Hepatocyte (in vitro differentiated cells): ENCODE data around the gene PLA1A. TPM values are rescaled to one million over a fixed set of nuclear protein-coding genes. Genes with fewer than 3 reads are reported as not detected.
"Not testable (repeated sequence)": the region's sequence is repeated elsewhere in the genome, so short reads cannot be mapped to it uniquely, and the experiment has no call there.

ENCODE experiments used
- DNase-seq: peaks from one replicate; pipeline ENCODE4 v3.0.0-alpha.2; 2016; ENCODE audit warnings: low spot score
- H2AFZ ChIP-seq: fragments of 200-600 bp; sonication (generic); 2 replicates; pipeline ENCODE4 v1.6.0; 2016; ENCODE audit warnings: antibody characterized with exemption, mild to moderate bottlenecking
- H3K27ac ChIP-seq: fragments of 200-600 bp; sonication (generic); 2 replicates; pipeline ENCODE4 v1.5.1; 2016; ENCODE audit warnings: mild to moderate bottlenecking
- H3K27me3 ChIP-seq: fragments of 200-600 bp; sonication (generic); 2 replicates; pipeline ENCODE4 v1.6.1; 2016
- H3K36me3 ChIP-seq: fragments of 200-600 bp; sonication (generic); replicated peaks from 2 replicates; pipeline ENCODE4 v1.5.1; 2016; ENCODE audit warnings: low read depth; ENCODE audit not compliant: insufficient read depth
- H3K4me1 ChIP-seq: fragments of 200-600 bp; sonication (generic); 2 replicates; pipeline ENCODE4 v1.5.1; 2016; ENCODE audit warnings: mild to moderate bottlenecking, moderate library complexity; ENCODE audit not compliant: insufficient read depth
- H3K4me2 ChIP-seq: fragments of 200-600 bp; sonication (generic); 2 replicates; pipeline ENCODE4 v1.6.0; 2016
- H3K4me3 ChIP-seq: fragments of 200-600 bp; sonication (generic); 2 replicates; pipeline ENCODE4 v1.5.1; 2016; ENCODE audit warnings: mild to moderate bottlenecking
- H3K79me2 ChIP-seq: fragments of 200-600 bp; sonication (generic); 2 replicates; pipeline ENCODE4 v1.6.0; 2017; ENCODE audit warnings: mild to moderate bottlenecking
- H3K9me2 ChIP-seq: fragments of 200-600 bp; sonication (generic); replicated peaks from 2 replicates; pipeline ENCODE4 v1.6.0; 2017; ENCODE audit warnings: mild to moderate bottlenecking; ENCODE audit not compliant: insufficient read depth
- H3K9me3 ChIP-seq: fragments of 200-600 bp; sonication (generic); 2 replicates; pipeline ENCODE4 v1.5.1; 2016; ENCODE audit warnings: low read depth, mild to moderate bottlenecking
- H4K20me1 ChIP-seq: fragments of 200-600 bp; sonication (generic); 2 replicates; pipeline ENCODE4 v1.6.0; 2016; ENCODE audit warnings: mild to moderate bottlenecking; ENCODE audit not compliant: insufficient read depth, poor library complexity, severe bottlenecking
- CTCF ChIP-seq: fragments of 200-600 bp; sonication (generic); IDR thresholded peaks from 2 replicates; pipeline ENCODE4 v1.5.1; 2016; ENCODE audit warnings: antibody characterized with exemption, mild to moderate bottlenecking; ENCODE audit not compliant: poor library complexity
- EZH2 ChIP-seq: fragments of 200-600 bp; sonication (generic); IDR thresholded peaks from 2 replicates; pipeline ENCODE4 v1.6.1; 2016; ENCODE audit warnings: antibody characterized with exemption, mild to moderate bottlenecking, borderline replicate concordance
- EZH2phosphoT487 ChIP-seq: fragments of 200-600 bp; sonication (generic); IDR thresholded peaks from one replicate; pipeline ENCODE4 v1.6.1; 2018; ENCODE audit warnings: antibody characterized with exemption, mild to moderate bottlenecking, low read depth, moderate library complexity; ENCODE audit not compliant: unreplicated experiment, severe bottlenecking
- WGBS: methylation state at CpG from one replicate; pipeline ENCODE4 v1.1.6; 2016; ENCODE audit warnings: low lambda C conversion rate; ENCODE audit errors: missing lambda C conversion rate; 5-methylcytosine and 5-hydroxymethylcytosine counted together
- polyA plus RNA-seq: library from polyadenylated mRNA; unstranded; fragments of >200 nt; fragmentation: Nextera tagmentation; extraction: Ambion mirVana; gene quantifications from 2 replicates; pipeline ENCODE4 v1.2.1, GENCODE V29; 2016
- total RNA-seq: library from RNA; depleted of rRNA; stranded (reverse); fragments of >200 nt; gene quantifications from 2 replicates; pipeline ENCODE4 v1.2.3, GENCODE V29; 2014

Gene PLA1A
- total and polyA plus RNA-seq, 2 experiments from 2014 or later, result 2.6 to 3.3 TPM

DNA sequence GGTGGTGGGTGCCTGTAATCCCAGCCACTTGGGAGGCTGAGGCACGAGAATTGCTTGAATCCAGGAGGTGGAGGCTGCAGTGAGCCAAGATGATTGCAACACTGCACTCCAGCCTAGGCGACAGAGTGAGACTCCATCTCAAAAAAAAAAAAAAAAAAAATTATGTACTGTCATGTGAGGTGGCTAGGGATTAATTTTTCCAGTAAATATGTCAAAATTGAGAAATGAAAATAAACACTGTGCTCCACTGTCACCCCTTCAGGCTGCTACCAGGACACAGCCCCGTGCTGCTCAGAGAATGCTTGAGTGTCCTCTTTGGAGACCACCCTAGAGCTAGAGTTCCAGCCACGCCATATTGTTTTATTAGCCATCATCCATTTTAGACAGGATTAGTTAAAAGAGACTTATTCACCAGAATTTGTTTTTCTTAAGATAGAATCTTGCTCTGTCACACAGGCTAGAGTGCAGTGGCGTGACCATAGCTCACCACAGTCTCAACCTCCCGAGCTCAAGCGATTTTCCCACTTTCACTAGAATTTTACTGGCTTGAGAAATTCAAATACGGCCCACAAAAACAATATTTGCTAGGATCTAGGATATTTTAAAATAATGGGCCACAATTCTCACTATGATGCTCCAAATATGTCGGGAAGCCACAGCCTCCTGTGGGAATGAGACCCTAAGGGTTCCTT lies 38.9 kb upstream of the PLA1A start:
- Histone ChIP-seq H3K9me2 (no peaks in the 10 kb centered on the region), H3K36me3 (no peaks in the 10 kb centered on the region), H3K4me3 (no peak overlapping the region), H3K4me2 (no peak overlapping the region), H3K9me3 (no peaks in the 10 kb centered on the region), H2AFZ (no peak overlapping the region), H3K27ac (no peak overlapping the region), H3K79me2 (no peaks in the 10 kb centered on the region), H4K20me1 (no peaks in the 10 kb centered on the region), H3K4me1 (no peaks in the 10 kb centered on the region), H3K27me3 (no peaks in the 10 kb centered on the region)
- no peak for DNase-seq
- TF ChIP-seq EZH2phosphoT487, result no peak
- TF ChIP-seq EZH2, result no peak
- TF ChIP-seq CTCF, result no peak
- 92% methylated on average over 9 of the region's 9 CpGs for WGBS

GRCh38 chr3:119559441-119559963 lies 38.2 kb upstream of the PLA1A start, which contains the start of gene CD80:
CD80 (minus strand) TSS chr3:119559614; CDS start chr3:119557728, 1,886 bp downstream.
- DNase-seq, result peak; percentile 69
- no peak within 1 kb of the TSS for H2AFZ ChIP-seq
- H3K79me2 ChIP-seq, result no peaks in the 10 kb centered on the region
- no peaks in the 10 kb centered on the region for H3K4me1 ChIP-seq
- no peaks in the 10 kb centered on the region for H3K36me3 ChIP-seq
- H3K9me3 ChIP-seq, result no peaks in the 10 kb centered on the region
- no peaks in the 10 kb centered on the region for H3K9me2 ChIP-seq
- 27% methylated on average over 7 of the region's 7 CpGs for WGBS
- no peaks in the 10 kb centered on the region for H3K27me3 ChIP-seq
- H3K4me3 ChIP-seq, result no peak within 1 kb of the TSS
- no peak within 1 kb of the TSS for H3K27ac ChIP-seq
- H3K4me2 ChIP-seq, result no peak within 1 kb of the TSS
- no peaks in the 10 kb centered on the region for H4K20me1 ChIP-seq
- TF ChIP-seq EZH2phosphoT487 (no peak), CTCF (peak; percentile 40)

DNA sequence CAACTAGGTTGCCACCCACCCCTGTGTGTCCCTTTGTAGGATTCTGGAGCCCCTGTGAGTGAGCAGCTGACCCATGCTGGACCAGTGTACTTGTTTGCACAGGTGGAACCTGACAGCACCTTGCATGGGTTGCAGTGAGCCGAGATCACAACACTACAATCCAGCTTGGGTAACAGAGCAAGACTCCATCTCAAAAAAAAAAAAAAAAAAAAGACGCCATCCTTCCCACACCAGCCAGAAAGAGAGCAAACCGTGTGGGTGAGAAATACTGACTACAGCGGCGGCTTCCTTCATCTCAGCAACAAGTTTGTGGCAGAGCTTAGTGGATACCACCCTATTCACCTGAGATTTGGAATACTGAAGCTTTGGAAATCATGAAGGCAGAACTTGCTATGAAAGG lies 37.5 kb upstream of the PLA1A start:
- Histone ChIP-seq H3K9me2 (no peaks in the 10 kb centered on the region), H3K4me2 (no peak overlapping the region), H3K36me3 (no peaks in the 10 kb centered on the region), H2AFZ (no peak overlapping the region), H4K20me1 (no peaks in the 10 kb centered on the region), H3K4me1 (no peaks in the 10 kb centered on the region), H3K9me3 (no peaks in the 10 kb centered on the region), H3K27ac (no peak overlapping the region), H3K79me2 (no peaks in the 10 kb centered on the region), H3K4me3 (no peak overlapping the region), H3K27me3 (no peaks in the 10 kb centered on the region)
- no peak for TF ChIP-seq EZH2phosphoT487
- DNase-seq, result no peak
- 79% methylated on average over 5 of the region's 5 CpGs for WGBS

DNA sequence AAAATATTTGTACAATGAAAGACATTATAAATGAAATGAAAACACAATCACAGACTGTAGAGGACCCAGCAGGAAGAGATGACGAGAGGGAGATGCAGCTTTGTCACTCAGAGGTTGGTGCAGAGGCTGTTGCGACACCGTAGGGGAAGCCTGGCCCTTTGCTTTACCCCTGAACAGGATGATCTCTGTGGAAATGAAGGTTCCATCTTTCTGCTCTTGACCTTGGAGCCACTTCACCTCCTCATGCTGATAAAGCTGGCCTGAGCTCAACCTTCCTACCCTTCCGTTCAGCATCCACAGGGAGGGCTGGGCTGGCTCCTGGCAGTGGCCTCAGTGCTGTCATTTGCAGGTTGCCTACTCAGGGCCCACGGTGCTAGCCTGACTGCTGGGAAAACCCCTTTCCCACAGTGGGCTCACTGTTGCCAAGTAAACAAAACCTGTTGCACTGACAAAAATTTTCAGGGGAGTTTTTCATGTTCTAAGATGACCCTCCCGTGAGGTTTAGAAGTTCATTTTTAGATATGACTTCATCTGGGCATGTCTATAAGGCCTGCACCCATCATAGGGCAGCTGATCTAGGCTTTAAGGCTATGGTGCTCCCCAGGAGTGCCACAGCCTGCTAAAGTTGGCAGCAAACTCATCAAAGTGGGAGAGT lies 35.3 kb upstream of the PLA1A start:
- no peaks in the 10 kb centered on the region for H3K79me2 ChIP-seq
- H2AFZ ChIP-seq, result no peak overlapping the region
- no peak for DNase-seq
- WGBS, result 89% methylated on average over 6 of the region's 6 CpGs
- TF ChIP-seq EZH2 (no peak), EZH2phosphoT487 (no peak), CTCF (no peak)
- no peak overlapping the region for H3K27ac ChIP-seq
- H3K27me3 ChIP-seq, result no peaks in the 10 kb centered on the region
- no peak overlapping the region for H3K4me3 ChIP-seq
- no peaks in the 10 kb centered on the region for H3K4me1 ChIP-seq
- no peaks in the 10 kb centered on the region for H3K9me2 ChIP-seq
- no peaks in the 10 kb centered on the region for H3K9me3 ChIP-seq
- H3K4me2 ChIP-seq, result no peak overlapping the region
- H4K20me1 ChIP-seq, result no peaks in the 10 kb centered on the region
- H3K36me3 ChIP-seq, result no peaks in the 10 kb centered on the region

DNA sequence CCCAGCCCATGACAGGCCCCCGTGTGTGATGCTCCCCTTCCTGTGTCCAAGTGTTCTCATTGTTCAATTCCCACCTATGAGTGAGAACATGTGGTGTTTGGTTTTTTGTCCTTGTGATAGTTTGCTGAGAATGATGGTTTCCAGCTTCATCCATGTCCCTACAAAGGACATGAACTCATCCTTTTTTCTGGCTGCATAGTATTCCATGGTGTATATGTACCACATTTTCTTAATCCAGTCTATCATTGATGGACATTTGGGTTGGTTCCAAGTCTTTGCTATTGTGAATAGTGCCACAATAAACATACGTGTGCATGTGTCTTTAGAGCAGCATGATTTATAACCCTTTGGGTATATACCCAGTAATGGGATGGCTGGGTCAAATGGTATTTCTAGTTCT lies 34.4 kb upstream of the PLA1A start:
- 93% methylated on average over 2 of the region's 2 CpGs for WGBS
- H3K9me3 ChIP-seq, H3K27ac ChIP-seq, H4K20me1 ChIP-seq, H3K9me2 ChIP-seq, DNase-seq, H3K4me1 ChIP-seq, H3K4me2 ChIP-seq, H3K79me2 ChIP-seq, H3K27me3 ChIP-seq, H2AFZ ChIP-seq, H3K36me3 ChIP-seq, H3K4me3 ChIP-seq: not testable (repeated sequence)
